ENCODE data around the gene HOXD9.

The HOXD9 gene

DNA sequence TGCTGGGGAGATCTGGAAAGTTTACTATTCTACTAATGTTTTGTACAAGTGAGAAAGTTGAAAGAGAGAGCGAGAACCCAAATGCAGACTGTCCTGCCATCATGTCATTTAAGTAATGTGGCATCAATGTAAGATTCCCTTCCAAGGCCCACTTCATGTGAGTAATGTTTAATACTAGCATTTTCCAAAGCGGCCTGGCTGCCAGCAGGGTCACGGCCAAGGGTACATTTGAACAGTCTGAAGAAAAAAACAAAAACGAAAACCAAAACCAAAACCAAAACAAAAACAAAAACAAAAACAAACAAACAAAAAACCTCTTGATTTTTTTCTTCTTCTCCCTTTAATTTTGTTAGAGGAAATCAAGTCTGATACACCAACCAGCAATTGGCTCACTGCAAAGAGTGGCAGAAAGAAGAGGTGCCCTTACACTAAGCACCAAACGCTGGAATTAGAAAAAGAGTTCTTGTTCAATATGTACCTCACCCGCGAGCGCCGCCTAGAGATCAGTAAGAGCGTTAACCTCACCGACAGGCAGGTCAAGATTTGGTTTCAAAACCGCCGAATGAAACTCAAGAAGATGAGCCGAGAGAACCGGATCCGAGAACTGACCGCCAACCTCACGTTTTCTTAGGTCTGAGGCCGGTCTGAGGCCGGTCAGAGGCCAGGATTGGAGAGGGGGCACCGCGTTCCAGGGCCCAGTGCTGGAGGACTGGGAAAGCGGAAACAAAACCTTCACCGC is 3.7 kb upstream of the HOXD9 start:
- in situ Hi-C loops (cut with MboI; ENCODE audit: low pct_unique_long_range_greater_than_20kb, low sequenced_read_pairs): no loop called here
- no peak for DNase-seq

- in situ Hi-C loops (cut with MboI; ENCODE audit: low pct_unique_long_range_greater_than_20kb, low sequenced_read_pairs): loop anchor here (10.0 kb wide), 1 partner anchor 514 kb away; no protein-coding TSS in a partner anchor
- no peak for DNase-seq
These were observed 1.9 kb upstream of the HOXD9 start for GRCh38 chr2:176120364-176121189.

DNA sequence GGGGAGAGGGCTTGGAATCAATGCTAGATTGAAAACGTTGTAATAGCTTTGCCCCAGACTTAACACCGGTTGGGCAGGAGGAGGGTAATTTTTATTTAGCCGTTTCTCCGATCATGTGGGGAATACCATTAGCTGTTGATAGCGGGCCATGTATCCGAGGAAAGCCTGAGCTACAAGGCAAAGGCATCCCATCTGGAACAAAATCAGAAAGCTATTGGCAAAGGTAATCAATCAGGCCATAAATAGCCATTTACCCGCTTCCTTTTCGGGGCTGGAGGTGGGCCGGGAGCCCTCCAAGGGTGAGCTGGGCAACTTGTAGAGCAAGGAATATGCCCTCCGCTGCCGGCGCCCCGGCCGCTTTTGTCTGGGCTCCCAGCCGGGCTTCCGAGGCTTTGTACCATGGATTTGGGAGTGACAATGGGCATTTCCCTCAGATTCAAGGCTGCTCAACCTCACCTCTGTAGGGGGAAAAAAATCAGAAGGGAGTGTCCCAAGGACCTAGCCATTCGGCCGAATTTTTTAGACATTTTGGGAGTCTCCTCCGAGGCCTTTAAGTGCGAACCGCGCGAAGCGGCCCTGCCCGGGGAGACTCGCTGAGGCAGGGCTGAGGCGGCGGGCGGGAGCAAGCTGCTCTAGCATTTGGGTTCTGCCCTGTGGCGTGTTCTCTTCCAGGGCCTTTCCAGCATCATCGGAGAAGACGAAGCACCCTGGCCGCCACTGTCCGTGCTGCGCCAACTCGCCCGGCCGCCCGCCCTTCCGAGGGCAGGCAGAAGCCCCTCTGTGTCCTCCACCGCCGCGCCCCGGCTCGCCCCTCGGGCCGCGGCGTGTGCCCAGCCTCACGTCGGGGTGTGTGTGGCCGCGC is 1.1 kb upstream of the HOXD9 start:
- in situ Hi-C loops (cut with MboI; ENCODE audit: low pct_unique_long_range_greater_than_20kb, low sequenced_read_pairs): loop anchor here (10.0 kb wide), 1 partner anchor 513 kb away; no protein-coding TSS in a partner anchor
- DNase-seq: no peak

DNA sequence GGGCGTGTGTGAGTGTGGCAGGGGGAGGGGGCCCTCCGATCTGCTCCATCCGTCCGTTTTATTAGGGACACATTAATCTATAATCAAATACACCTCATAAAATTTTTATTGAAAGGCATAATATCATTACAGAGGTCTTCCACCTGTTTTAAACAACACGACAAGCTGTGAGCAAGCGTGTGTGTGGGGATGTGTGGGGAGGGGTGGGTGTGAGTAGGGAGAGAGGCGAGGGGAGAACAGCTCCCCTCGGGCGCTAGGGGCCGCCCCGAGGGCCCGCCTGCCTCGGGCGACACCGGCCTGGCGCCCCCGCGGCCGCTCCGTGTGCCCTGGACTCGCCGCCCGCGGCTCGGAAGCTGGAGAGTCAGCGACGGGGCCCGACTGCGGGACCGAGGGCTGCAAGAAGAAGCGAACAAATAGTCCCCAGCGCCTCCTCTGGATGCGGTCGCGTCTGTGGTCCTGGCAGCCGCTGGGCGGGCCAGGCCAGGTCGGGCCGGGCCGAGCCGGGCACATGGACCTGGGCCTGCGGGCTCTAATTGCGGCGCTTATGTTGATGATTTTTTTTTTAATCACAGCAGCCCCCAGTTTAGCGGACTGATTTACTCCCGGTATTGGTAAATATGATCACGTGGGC is 352 bp upstream of the HOXD9 start:
- DNase-seq: no peak
- in situ Hi-C loops (cut with MboI; ENCODE audit: low pct_unique_long_range_greater_than_20kb, low sequenced_read_pairs): loop anchor here (10.0 kb wide), 1 partner anchor 513 kb away; no protein-coding TSS in a partner anchor

GRCh38 chr2:176123411-176124109 is 1.0 kb downstream of the HOXD9 start:
- in situ Hi-C loops (cut with MboI; ENCODE audit: low pct_unique_long_range_greater_than_20kb, low sequenced_read_pairs): loop anchor here (10.0 kb wide), 1 partner anchor 511 kb away; no protein-coding TSS in a partner anchor
- DNase-seq: no peak

DNA sequence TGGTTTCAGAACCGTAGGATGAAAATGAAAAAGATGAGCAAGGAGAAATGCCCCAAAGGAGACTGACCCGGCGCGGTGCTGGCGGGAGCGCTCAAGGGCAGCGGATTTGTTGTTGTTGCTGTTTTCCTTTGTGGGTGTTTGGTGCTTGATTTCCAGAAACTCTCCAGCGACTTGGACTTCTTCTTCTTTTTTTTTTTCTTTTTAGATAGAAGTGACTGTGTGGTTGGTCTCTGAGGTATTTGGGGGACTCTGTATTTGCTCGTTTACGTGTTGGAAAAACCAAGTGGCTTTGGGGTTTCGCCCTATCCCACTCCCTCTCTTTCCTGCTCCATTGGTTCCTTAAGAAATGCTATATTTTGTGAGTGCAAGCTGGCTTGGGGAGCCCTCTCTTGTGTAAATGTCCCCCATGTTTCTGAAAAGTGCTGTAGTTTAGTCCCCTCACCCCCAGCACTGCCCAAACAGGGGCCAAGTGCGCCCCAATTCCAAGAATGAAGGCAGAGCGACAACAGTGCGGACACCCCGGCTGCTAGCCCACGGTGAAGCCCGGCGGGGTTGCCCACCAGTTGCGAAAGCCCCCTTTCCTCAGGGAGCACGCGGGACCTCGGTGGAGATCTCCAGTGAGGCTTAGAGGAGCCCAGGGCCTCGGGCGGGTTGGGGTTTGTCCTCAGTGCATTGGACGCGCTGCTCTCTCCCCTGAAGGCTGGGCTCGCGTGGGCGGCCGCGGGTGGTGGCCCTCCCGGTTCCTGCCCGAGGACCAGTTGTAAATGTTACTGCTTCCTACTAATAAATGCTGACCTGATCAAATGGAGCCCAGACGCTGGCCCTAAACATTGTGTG is 1.8 kb downstream of the HOXD9 start:
- in situ Hi-C loops (cut with MboI; ENCODE audit: low pct_unique_long_range_greater_than_20kb, low sequenced_read_pairs): loop anchor here (10.0 kb wide), 1 partner anchor 510 kb away; no protein-coding TSS in a partner anchor
- no peak for DNase-seq

- in situ Hi-C loops (cut with MboI; ENCODE audit: low pct_unique_long_range_greater_than_20kb, low sequenced_read_pairs): loop anchor here (10.0 to 25.0 kb wide), 3 partner anchors 337 to 1012 kb away; no protein-coding TSS in a partner anchor
- no peak for DNase-seq
These were observed 2.6 kb downstream of the HOXD9 start for GRCh38 chr2:176124947-176125771.

DNA sequence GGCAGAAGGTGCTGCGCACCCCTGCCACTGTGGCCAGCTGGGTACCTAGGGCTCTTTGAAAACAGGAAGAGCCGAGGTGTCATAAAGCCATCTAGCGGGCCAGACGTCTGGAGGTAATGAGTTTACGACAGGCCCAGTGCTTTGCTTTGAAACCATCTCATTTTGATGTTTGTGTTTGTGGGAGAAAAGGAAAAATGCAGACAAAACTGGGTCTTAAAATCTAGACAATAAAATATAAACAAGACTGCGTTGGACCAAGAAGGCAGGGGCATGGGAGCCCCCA is 3.2 kb downstream of the HOXD9 start:
- no peak for DNase-seq
- in situ Hi-C loops (cut with MboI; ENCODE audit: low pct_unique_long_range_greater_than_20kb, low sequenced_read_pairs): loop anchor here (10.0 to 25.0 kb wide), 3 partner anchors 337 to 1012 kb away; no protein-coding TSS in a partner anchor

DNA sequence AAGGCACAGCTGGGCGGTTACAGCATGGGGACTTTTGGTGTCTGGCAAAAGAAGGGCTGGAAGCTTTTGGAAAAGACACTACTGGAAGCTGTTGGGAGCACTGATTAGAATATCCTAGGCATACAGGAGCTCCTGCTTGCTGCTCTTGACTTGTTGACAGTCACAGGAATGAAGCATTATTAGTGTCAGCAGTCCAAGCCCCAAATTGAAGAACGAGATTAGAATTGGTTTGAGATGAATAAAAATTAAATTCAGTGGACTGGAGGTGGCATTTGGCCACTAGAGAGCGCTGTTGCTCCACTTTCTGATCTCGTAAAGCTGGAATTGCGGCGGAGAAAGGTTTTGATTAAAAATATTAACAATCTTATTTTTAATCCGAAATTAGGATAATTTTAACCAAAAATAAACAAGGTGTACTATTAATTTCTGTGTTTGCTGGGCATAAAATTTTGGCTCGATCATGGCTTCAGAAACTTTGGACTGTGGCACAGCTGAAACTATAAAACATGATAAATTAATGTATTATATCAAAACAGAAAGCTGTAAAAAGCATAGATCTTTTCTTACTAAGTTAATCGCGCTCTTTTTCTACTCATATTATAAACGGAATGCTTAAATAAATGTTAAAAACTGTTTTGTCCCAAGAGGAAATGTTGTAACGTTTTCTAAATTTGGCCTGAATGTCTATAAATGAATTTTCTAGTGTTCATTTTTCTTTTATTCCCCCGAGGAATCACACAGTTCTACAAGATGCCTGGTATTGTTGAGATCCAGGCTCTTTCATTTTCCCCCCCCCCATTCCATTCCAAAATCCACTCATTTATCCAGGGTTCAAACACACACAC is 4.6 kb downstream of the HOXD9 start:
- DNase-seq: peak; percentile 61
- in situ Hi-C loops (cut with MboI; ENCODE audit: low pct_unique_long_range_greater_than_20kb, low sequenced_read_pairs): loop anchor here (10.0 to 25.0 kb wide), 3 partner anchors 335 to 1010 kb away; no protein-coding TSS in a partner anchor

DNA sequence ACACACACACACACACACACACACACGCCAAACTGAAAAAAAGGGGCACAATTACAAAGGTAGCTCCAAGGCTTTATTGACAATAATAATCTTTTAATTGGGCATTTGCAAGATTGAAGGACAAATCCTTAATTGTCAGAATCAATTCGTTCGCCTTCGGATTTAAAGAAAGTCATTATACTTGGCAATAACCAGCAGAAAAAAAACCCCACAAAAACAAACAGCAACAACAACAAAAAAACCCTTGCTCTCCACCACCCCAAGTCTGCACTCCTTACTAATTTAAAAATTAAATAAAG is 5.2 kb downstream of the HOXD9 start:
- in situ Hi-C loops (cut with MboI; ENCODE audit: low pct_unique_long_range_greater_than_20kb, low sequenced_read_pairs): loop anchor here (10.0 to 25.0 kb wide), 3 partner anchors 335 to 1010 kb away; no protein-coding TSS in a partner anchor
- DNase-seq: no peak

- no peak for DNase-seq
- in situ Hi-C loops (cut with MboI; ENCODE audit: low pct_unique_long_range_greater_than_20kb, low sequenced_read_pairs): loop anchor here (10.0 to 25.0 kb wide), 3 partner anchors 334 to 1009 kb away; no protein-coding TSS in a partner anchor
These were observed 5.9 kb downstream of the HOXD9 start for GRCh38 chr2:176128172-176128981.

- DNase-seq: no peak
- in situ Hi-C loops (cut with MboI; ENCODE audit: low pct_unique_long_range_greater_than_20kb, low sequenced_read_pairs): loop anchor here (10.0 to 25.0 kb wide), 3 partner anchors 333 to 1008 kb away; no protein-coding TSS in a partner anchor
These were observed 6.7 kb downstream of the HOXD9 start, which contains the start of gene HOXD8 for GRCh38 chr2:176128982-176129796. TSS of gene HOXD8 (plus strand) at chr2:176129705. CDS start at chr2:176130367, 662 bp downstream.

DNA sequence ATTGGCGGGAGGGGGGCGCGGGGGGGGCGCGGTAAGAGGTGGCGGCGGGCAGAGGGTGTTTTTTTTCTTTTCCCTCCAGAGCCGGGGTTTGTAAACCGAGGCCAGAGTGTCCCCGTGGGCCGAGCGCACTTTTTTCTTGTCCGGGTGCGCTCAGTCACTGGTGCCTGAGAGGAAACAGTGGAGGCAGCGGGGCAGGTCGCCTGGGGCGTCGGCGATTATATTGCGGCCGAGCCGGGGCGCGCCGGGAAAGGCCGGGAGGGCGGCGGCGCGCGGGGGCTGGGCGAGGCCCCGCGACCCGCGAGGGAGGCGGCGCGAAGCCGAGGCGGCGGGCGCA is 7.3 kb downstream of the HOXD9 start:
- no peak for DNase-seq
- in situ Hi-C loops (cut with MboI; ENCODE audit: low pct_unique_long_range_greater_than_20kb, low sequenced_read_pairs): loop anchor here (10.0 to 25.0 kb wide), 3 partner anchors 333 to 1008 kb away; no protein-coding TSS in a partner anchor

All from KBM-7 (cell line).